Measurements from ENCODE around the gene AOAH. TPM values are rescaled to one million over a fixed set of nuclear protein-coding genes. Genes with fewer than 3 reads are reported as not detected.
A peak's percentile ranks its signal among the peaks of the same experiment; 100 is the strongest.
"Not testable (repeated sequence)": the region's sequence is repeated elsewhere in the genome, so short reads cannot be mapped to it uniquely, and the experiment has no call there.

AOAH gene
- total RNA-seq, 1 donor from 2014 or later: not detected

DNA sequence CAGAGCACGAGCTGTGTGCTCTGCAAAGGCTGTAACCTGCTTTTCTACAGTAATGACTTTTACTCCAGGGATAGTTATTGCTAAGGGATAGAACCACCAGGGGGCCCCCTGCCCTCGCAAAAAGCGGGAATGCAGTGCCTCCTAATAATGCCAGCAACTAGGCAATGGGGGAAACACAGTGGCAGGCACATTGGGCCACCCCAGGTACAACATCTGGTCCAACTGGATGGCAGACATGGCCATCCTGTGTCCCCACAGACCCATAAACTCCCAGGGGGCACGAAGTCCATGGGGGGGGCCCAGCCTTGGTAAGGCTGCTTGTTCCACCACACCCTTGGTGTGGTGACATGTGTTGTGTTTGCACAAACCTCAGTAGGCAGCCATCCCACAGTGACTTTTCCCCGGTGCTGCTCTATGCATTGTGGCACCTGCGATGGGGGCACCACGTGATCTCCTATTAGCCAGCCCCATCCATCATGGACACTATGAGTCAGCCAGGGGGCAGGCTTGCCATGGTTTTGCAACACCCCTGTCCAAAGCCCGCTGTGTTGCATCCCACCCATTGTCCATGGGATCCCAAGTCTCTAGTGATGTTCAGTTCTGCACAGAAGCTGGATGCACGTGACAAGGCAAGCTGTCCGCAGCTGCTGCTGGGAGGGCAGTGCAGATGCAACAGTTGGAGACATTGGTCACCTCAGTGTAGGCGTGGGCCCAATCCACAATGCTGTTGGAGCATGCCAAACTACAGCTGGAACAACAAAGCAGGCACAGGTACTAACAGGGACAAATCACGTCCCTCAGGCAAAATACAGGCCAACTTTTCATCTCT, 250.6 kb downstream of the AOAH start:
- peak; percentile 38 to 53 for DNase-seq (ENCODE audit: low read depth in 2 of 2)

DNA sequence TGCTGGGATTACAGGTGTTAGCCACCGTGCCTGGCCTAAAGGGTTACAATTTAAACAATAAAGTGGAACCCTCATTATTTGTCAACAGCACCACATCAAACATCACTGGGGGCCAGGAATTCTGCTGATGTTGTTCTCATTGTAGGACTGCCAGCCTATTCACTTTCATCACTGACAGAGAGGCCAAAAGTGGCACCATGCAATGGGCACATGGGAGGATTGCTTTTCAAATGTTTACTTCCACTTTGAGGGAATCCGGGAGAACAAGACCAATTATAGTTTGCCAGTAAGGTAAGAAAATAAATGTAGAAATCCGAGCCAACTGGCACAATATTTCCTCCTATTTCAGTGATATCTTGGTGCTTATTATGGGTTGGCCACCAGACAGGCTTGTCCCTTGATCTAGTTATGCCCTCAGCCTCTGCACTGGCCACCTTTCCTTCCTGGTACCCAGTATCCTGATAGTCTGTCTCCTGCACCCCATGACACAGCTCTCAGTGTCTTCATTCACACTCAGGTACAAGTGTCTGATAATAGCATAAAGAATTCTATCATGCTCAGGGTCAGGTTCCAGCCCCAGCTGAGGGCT, 252.1 kb downstream of the AOAH start:
- no peak for DNase-seq (ENCODE audit: low read depth in 2 of 2)

DNA sequence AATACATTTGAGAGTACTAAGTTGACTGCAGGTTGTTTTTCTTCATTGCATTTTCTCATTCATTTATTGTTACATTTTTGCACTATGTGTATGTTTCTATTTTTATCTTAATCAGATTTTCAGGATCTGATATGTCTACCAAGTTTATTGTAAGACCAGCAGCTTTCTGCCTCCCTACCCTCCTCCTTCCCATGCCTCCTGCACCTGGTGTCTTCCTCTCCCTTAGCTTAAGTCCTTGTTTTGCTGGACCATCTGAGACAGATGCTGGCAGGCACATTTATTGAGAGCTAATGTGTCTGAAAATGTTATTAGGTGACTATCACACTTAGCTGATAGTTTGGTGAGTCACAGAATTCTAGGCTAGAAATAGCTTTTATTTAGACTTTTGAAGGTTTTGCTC, 255.1 kb downstream of the AOAH start:
- DNase-seq (ENCODE audit: low read depth in 2 of 2): no peak

DNA sequence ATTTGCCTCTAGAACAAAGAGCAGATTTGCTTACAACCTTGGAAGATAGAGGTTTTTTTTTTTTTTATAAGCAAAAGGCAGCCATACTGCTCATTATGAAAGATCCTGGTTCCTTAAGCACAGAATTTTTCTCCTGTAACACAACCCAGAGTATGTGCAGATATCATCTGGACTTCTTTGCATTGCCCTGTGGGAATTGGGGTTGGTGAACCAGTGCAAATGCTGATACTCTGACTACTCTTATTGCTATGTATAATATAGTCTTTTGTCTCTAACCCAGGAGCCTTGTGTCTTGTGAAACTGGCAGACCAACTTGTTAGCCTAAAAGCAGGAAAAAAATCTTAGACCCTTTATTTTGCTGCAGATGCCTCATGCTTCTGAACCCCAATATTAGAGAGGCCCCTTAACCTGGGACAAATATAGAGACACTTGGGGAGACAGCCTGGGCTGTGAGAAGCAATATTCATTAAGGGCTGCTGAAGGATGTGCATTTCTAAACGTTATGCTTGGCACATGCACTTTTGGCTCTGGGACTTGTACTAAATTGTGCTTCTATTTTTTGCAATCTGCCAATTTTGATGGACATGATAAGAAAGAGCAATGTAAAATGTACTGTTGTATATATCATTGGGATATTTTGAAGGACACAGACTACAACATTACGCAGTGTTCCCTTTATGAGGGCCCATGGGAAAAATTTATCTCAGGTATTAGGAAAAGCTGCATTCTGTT, 255.8 kb downstream of the AOAH start:
- no peak for DNase-seq (ENCODE audit: low read depth in 2 of 2)

DNA sequence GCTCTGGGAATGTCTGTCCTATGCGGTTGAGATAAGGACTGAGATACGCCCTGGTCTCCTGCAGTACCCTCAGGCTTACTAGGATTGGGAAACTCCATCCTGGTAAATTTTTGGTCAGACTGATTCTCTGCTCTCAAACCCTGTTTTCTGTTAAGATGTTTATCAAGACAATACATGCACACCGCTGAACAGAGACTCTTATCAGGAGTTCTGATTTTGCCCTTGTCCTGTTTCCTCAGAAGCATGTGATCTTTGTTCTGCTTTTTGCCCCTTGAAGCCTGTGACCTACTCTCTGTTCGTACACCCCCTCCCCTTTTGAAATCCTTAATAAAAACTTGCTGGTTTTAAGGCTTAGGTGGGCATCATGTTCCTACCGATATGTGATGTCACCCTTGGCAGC, 258.3 kb downstream of the AOAH start:
- DNase-seq (ENCODE audit: low read depth in 2 of 2): not testable (repeated sequence)

DNA sequence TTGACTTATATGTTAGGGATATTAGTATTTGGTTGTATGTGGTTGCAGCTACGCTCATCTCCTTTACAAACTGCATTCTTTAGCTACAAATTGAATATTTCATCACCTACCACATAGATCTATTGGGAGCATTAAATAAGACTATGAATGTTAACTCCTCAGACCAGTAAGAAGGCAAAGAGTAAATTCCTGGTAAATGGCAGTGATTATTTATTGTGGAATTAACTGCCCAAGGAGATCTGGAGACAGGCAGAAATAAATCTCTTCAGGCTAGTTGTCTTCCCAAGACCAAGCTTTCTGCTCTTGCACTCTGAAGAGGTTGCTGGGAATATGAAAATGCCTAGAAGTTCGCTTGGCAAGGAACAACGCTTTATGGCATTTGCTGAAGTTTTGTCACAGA, 260.0 kb downstream of the AOAH start:
- DNase-seq (ENCODE audit: low read depth in 2 of 2): no peak
